ENCODE measurements around the gene HELZ2. TPM values are rescaled to one million over a fixed set of nuclear protein-coding genes. Genes with fewer than 3 reads are reported as not detected.

Gene HELZ2
- total and polyA plus RNA-seq, 10 of the 15 experiments (the other 5 are each of a cell fraction or from before 2014, with no cell fraction given) = 0.05 to 33.3 (median 6.2) TPM

DNA sequence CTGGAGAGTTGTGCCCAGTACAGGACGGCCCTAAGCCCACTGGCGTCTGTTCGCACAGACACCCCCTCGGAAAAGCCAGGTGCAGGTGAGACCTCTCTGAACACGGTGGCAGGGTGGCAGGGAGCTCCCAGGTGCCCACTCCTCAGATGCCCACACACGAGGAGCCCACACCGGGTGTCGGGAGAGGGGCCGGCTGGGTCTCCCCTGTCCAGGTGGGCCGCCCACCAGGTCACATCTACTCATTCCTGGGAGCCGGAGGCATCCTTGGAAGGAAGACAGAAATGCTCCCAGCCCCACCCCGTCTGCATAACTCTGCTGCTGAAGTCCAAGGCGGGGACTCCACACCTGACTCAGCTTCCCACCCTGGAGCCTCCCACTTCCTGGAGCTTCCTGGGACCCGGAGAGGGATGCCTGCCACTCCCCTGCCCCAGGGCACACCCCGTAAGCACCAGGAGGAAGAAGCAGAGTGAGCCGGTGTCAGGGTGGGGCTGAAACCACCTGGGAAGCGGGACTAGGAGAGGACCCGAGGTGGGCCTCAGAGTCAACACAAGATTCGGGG, 29.0 kb downstream of the HELZ2 start:
- CTCF ChIA-PET = no interaction called here
- SMC1A ChIA-PET (ENCODE audit: uncharacterized antibody, unreplicated experiment) = no interaction called here
- H3K79me2 ChIP-seq (ENCODE audit: control insufficient read depth, insufficient read depth, low read length) = no peaks in the 10 kb centered on the region
- in situ Hi-C loops (cut with MboI) = no loop called here
- RAD21 ChIA-PET (ENCODE audit: unreplicated experiment) = interaction anchor here (1.6 kb wide), 1 partner anchor 7 kb away, joined by 4 read pairs; no protein-coding TSS in a partner anchor
- no peaks in the 10 kb centered on the region for H3K36me3 ChIP-seq (ENCODE audit: control insufficient read depth in 2 of 2, insufficient read depth in 2 of 2, low read length in 1 of 2)
- TF ChIP-seq POLR2AphosphoS5 (IDR thresholded peaks at IDR 0.05; ENCODE audit: low read length) = no peak
- no peak for TF ChIP-seq CHD1 (IDR thresholded peaks at IDR 0.05; ENCODE audit: low read depth, low read length)
- TF ChIP-seq ATF7 (IDR thresholded peaks at IDR 0.05; ENCODE audit: low read depth) = no peak
- no peak for TF ChIP-seq TBL1XR1 (IDR thresholded peaks at IDR 0.05; ENCODE audit: low read depth, low read length)
- TF ChIP-seq, protein P1, sequence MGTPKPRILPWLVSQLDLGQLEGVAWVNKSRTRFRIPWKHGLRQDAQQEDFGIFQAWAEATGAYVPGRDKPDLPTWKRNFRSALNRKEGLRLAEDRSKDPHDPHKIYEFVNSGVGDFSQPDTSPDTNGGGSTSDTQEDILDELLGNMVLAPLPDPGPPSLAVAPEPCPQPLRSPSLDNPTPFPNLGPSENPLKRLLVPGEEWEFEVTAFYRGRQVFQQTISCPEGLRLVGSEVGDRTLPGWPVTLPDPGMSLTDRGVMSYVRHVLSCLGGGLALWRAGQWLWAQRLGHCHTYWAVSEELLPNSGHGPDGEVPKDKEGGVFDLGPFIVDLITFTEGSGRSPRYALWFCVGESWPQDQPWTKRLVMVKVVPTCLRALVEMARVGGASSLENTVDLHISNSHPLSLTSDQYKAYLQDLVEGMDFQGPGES (IDR thresholded peaks at IDR 0.05) = no peak
- TF ChIP-seq CEBPB (IDR thresholded peaks at IDR 0.05; ENCODE audit: borderline replicate concordance in 1 of 2, low read depth in 2 of 2, low read length in 2 of 2) = no peak
- TF ChIP-seq ZNF24 (IDR thresholded peaks at IDR 0.05) = no peak
- no peak overlapping the region for H3K4me2 ChIP-seq (ENCODE audit: control insufficient read depth, insufficient read depth)
- no peak overlapping the region for H3K27ac ChIP-seq (ENCODE audit: control insufficient read depth, insufficient read depth)
- intact Hi-C loops (cut with micrococcal nuclease; ENCODE audit: unreplicated experiment) = no loop called here
- no TSS peak for BruUV-seq (replicated peaks)
- H2AFZ ChIP-seq (ENCODE audit: control insufficient read depth, low read depth, low read length) = no peak overlapping the region
- no peak overlapping the region for H3K9ac ChIP-seq (ENCODE audit: control insufficient read depth, insufficient read depth, low read length)
- no peak for ATAC-seq
- DNase-seq (ENCODE audit: low read depth, low spot score) = no peak
- H4K20me1 ChIP-seq (ENCODE audit: control insufficient read depth, insufficient read depth) = no peaks in the 10 kb centered on the region
- no peak for FAIRE-seq
- no peaks in the 10 kb centered on the region; a peak in 1 of 4 replicates for H3K27me3 ChIP-seq (replicated peaks in 1 of 2; ENCODE audit: control insufficient read depth in 2 of 2, insufficient read depth in 2 of 2, low read length in 1 of 2)
- no peak overlapping the region for H3K4me3 ChIP-seq
- WGBS (ENCODE audit: insufficient coverage, insufficient replicate concordance, low lambda C conversion rate, missing lambda C conversion rate) = 35% methylated on average over 18 of the region's 19 CpGs
- H3K4me1 ChIP-seq (ENCODE audit: control insufficient read depth, insufficient read depth, low read length) = peaks cover 12% of the 10 kb centered on the region; the same call in 1 of the 2 replicates
- POLR2A ChIA-PET = no interaction called here
- no peaks in the 10 kb centered on the region for H3K9me3 ChIP-seq (replicated peaks; ENCODE audit: control insufficient read depth, insufficient read depth, low read length)

Data from GM12878 (cell line).